Gastrocnemius medialis (tissue), 4 donors: Measurements from ENCODE around the gene C19orf73.

Experiments used
- CTCF ChIP-seq, 5 experiments: fragments of 450-650 bp in 3 of 5; fragments of 200-600 bp in 2 of 5; sonication (generic) in 2 of 5; IDR thresholded peaks in 4 of 5; conservative IDR thresholded peaks in 1 of 5; 1 replicate in 4 of 5; 2 replicates in 1 of 5; pipeline ENCODE4 v1.5.1; 2016 to 2019; ENCODE audit warnings: antibody characterized with exemption in 5 of 5, mild to moderate bottlenecking in 3 of 5, moderate library complexity in 3 of 5
- POLR2A ChIP-seq, 2 donors: fragments of 450-650 bp; IDR thresholded peaks; one replicate each; pipeline ENCODE4 v1.6.1; 2017; ENCODE audit warnings: antibody characterized with exemption in 2 of 2, mild to moderate bottlenecking in 2 of 2, moderate library complexity in 2 of 2

- TF ChIP-seq CTCF (IDR thresholded peaks at IDR 0.05 in 4 of 5, conservative IDR thresholded peaks at IDR 0.05 in 1 of 5) (no peak), POLR2A (IDR thresholded peaks at IDR 0.05) (no peak)
These were observed 34.3 kb upstream of the C19orf73 start for GRCh38 chr19:49153167-49153809.
